Renal cortical epithelial cell (primary cell): ENCODE results near the gene RIIAD1. TPM values are rescaled to one million over a fixed set of nuclear protein-coding genes. Genes with fewer than 3 reads are reported as not detected.
"Not testable (repeated sequence)": the region's sequence is repeated elsewhere in the genome, so short reads cannot be mapped to it uniquely, and the experiment has no call there.

ENCODE experiments used
- DNase-seq: peaks from one replicate; pipeline ENCODE4 v3.0.0-alpha.2; 2011; ENCODE audit warnings: low read depth
- total RNA-seq: library from RNA; depleted of rRNA; stranded (reverse); fragments of >200 nt; gene quantifications from 2 replicates; pipeline ENCODE4 v1.2.3, GENCODE V29; 2014

Gene RIIAD1
- total RNA-seq, 1 donor from 2014 or later, result not detected

- not testable (repeated sequence) for DNase-seq
These were observed 12.7 kb downstream of the RIIAD1 start for GRCh38 chr1:151733995-151734394.

GRCh38 chr1:151737026-151737425 lies 15.7 kb downstream of the RIIAD1 start:
- no peak for DNase-seq

DNA sequence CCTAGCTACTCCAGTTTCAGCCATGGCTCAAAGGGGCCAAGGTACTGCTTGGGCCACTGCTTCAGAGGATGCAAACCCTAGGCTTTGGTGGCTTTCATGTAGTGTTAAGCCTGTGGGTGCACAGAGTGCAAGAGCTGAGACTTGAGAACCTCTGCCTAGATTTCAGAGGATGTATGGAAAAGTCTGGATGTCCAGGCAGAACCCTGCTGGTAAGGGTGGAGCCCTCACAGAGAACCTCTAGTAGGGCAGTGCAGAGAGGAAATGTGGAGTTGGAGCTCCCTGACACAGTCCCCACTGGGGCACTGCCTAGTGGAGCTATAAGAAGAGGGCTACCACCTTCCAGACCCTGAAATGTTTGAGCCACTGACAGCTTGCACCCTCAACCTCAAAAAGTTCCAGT lies 16.2 kb downstream of the RIIAD1 start:
- DNase-seq, result no peak

GRCh38 chr1:151739590-151740355 lies 18.5 kb downstream of the RIIAD1 start:
- peak; percentile 15 for DNase-seq

- no peak for DNase-seq
These were observed 20.2 kb downstream of the RIIAD1 start for GRCh38 chr1:151741516-151741915.

GRCh38 chr1:151756291-151756690 lies 35.0 kb downstream of the RIIAD1 start:
- DNase-seq, result peak; percentile 61

GRCh38 chr1:151759241-151759640 lies 37.9 kb downstream of the RIIAD1 start:
- DNase-seq, result no peak

GRCh38 chr1:151760597-151761385 lies 39.5 kb downstream of the RIIAD1 start:
- DNase-seq, result peak; percentile 24

GRCh38 chr1:151762941-151763921 lies 41.9 kb downstream of the RIIAD1 start, which contains the start of gene MRPL9:
MRPL9 (minus strand) TSS chr1:151763496; CDS start chr1:151763479, 17 bp downstream.
- DNase-seq, result peak; percentile 38

DNA sequence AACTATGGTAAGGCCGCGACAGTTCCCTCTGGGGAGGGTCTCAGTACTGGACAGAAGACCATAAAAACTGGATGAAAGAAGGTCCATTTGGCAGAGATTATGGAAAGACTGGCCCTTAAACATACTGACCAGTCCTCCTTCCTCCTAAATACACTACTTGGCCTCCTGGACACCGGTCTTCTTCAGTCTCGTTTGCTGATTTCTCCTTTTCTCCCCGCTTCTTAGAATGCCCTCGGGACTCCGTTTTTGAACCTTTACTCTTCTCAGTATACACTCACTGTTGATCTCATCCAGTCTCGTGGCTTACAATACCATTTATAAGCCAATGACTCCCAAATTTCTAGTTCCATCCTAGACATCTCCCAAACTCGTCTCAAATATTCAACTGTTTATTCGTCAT lies 42.7 kb downstream of the RIIAD1 start:
- DNase-seq, result no peak

DNA sequence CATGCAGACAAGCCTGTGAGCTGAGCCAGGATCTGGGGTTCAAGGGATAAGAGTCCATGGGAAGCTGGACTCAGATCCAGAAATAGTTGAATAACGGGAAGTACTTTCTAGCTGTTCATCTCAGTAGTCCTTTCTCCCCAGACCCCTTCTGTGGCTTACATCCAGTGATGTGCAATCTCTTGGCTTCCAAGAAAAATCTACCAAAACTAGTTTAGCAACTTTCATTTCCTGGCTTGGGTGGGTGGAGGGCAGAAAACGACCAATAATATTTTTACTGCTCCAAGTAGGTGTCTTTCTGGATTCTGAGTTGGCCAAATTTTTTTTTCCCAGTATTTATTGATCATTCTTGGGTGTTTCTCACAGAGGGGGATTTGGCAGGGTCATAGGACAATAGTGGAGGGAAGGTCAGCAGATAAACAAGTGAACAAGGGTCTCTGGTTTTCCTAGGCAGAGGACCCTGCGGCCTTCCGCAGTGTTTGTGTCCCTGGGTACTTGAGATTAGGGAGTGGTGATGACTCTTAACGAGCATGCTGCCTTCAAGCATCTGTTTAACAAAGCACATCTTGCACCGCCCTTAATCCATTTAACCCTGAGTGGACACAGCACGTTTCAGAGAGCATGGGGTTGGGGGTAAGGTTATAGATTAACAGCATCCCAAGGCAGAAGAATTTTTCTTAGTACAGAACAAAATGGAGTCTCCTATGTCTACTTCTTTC lies 47.2 kb downstream of the RIIAD1 start:
- not testable (repeated sequence) for DNase-seq

GRCh38 chr1:151769270-151769669 lies 47.9 kb downstream of the RIIAD1 start:
- not testable (repeated sequence) for DNase-seq

DNA sequence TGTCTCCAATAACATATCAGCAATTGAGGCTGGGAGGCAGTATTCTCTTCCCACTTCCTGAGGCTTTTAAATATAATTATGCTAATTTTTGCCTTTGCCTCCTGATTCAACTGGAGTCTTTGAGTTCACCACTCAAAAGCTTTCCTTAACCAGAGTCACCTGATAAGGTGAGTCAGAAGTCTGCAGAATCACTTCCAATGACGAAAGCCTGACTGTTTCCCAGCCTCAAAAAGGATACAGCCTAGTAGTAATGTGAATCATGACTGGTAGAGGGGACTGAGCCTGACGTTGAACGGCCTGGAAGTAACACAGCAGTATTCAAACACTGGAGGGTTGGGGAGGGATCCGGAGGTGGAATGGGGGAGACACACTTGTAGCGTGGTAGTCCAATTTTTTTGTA lies 52.4 kb downstream of the RIIAD1 start:
- DNase-seq, result peak; percentile 97

GRCh38 chr1:151774256-151774922 lies 53.1 kb downstream of the RIIAD1 start:
- no peak for DNase-seq

DNA sequence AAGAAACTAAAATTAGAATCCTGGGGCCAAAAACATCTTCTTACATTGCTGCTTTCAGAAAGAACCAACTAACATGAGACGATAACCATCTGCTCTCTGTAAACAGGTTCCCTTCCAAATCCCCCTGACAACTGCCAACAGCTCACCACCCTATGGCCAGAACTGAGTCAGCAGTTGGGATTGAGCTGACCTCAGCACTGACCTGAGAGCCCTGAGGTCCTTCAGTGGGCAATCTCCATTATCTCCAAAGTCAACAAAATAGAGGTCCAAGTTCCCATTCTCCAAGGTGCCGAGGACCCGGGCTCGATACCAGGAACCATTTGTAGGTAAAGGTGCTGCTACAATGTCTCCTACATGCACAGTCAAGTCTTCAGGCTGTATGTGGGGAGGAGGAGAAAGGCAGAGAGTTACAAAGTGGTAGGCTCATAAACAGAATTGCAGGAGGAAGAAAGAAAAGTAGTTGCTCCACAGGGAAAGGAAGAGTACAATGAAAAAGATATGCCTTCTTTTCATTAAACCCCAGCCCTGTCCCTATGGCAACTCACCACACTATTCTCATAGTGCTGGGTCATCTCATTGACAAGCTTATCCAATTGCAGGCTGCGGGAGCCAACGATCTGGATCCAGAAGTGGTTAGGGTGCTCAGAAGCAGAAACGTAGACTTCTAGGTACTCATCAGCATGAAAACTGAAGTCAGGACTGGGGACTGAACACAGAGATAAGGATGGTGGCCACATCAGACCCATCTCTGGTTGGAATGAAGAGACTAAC lies 54.8 kb downstream of the RIIAD1 start:
- DNase-seq, result no peak

- no peak for DNase-seq
These were observed 55.3 kb downstream of the RIIAD1 start for GRCh38 chr1:151776665-151777062.

GRCh38 chr1:151777317-151777716 lies 56.0 kb downstream of the RIIAD1 start:
- no peak for DNase-seq
